Activated CD4-positive, alpha-beta T cell treated with anti-CD3 and anti-CD28 coated beads, Interleukin-10, Interleukin-2, amounts not matched to agents 100 ng/mL and 50 ng/mL, durations not matched to agents 16 hours and 8 hours (primary cell): ENCODE results near the gene FAM124A.

Experiments
- DNase-seq: peaks from one replicate; pipeline ENCODE4 v3.0.0-alpha.2; 2020

FAM124A gene

GRCh38 chr13:51221674-51222036, 543 bp upstream of the FAM124A start:
- DNase-seq: no peak

DNA sequence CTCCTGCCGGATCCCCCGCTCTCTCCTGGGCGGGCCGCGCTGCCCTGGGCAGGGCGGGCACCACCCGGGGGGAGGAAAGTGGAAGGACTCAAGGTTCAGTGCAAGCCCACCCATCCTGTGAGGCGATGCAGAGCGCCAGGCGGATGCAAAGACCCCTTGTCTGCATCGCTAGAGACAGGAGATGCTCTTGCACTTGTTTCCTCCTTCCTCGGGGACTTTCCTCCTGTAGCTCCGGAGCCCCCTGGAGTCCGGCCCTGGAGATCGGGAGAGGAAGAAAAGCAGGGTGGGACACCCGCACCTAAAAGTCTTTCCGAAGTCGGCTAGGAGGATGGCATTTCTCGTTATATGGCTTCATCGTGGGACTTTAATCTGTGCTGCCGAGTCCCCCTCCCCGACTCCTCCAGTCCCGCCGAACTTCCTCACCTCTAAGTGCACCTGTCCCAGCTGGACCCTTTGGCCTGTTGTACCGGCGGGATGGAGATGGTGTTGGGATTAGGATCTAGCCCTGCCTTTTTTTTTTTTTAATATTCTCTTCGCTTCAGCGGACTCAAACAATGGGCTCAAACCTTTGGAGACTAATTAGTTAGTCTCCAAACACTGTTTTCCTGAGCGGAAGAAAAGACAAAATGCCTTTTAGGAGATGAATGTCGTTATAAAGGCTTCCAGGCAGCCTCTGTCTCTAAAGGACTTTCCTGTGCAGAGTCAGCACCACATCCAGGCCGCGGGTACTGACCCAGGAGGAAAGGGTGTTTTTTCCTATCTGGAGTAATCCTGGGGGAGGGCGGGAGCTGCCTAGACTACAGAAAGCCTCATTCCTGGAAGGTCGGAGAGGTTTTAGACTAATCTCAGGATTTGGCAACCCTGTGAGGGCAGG, 725 bp downstream of the FAM124A start:
- DNase-seq: no peak

DNA sequence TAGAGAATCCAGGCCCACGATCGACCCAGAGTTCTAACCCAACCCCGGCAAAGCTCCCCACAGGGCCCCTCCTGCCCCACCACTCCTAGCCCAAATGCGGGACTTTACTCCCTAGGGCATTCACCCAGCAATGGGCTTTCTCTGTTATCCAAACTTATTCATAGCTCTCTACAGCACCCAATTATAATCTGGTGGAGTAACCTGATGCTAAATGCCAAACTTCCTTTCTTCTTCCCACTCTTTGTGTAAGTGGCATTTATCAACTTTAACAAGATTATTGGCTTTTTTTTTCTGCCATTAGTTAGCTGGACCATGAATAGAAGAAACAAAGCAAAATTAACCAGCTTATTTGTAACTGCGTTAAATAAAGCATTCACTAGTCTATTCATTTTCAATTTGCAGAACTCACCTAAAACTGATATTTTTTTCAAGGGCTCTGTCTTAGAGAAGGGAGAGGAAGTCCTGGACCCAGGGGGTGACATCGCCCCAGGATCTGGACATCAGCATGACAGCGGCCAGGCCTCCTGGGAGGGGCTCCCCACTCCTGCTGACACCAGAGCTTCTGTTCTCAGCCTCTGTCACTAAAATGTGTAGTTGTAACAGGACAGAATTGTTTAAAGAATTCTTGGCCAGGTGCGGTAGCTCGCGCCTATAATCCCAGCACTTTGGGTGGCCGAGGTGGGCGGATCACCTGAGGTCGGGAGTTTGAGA, 1.5 kb downstream of the FAM124A start:
- DNase-seq: no peak

DNA sequence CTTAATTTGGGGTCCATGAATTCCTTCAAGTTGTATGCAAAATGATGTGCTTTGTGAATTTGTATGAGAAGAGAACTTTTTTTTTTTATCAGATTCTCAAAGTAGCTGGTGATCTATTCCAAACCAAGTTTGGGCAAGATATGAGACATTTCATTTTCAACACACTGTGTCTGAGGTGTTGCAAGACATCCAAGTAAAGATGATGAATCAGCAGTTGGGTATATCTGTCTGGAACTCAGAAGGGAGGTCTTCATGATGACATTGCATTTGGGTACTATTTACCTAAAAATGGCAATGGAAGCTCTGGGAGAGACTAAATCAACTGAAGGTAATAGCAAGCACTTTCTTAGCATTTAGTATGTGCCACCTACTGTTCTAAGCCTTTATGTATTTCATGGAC, 2.8 kb downstream of the FAM124A start:
- no peak for DNase-seq

DNA sequence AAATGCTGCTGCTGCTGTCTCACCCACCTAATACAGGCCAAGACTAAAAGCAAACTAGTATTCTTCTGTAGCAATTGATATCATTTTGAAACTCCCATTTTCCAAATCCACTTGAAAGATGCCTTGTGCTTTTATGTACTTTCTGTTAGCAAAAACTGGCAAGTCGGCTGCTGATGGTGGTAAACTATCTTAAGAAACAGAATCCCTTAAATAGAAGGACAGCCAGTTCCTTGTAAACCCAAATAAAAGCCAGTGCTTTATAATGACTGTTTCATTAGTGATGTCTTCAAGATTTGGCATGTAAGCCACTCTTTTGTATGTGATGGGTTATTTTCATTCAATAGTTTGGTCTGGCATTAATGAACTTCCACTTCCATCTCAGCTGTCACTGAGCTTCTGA, 5.2 kb downstream of the FAM124A start:
- DNase-seq: no peak

GRCh38 chr13:51229101-51229719, 7.0 kb downstream of the FAM124A start:
- no peak for DNase-seq

- no peak for DNase-seq
These were observed 7.5 kb downstream of the FAM124A start for GRCh38 chr13:51229731-51230130.

GRCh38 chr13:51230477-51231105, 8.4 kb downstream of the FAM124A start:
- no peak for DNase-seq

DNA sequence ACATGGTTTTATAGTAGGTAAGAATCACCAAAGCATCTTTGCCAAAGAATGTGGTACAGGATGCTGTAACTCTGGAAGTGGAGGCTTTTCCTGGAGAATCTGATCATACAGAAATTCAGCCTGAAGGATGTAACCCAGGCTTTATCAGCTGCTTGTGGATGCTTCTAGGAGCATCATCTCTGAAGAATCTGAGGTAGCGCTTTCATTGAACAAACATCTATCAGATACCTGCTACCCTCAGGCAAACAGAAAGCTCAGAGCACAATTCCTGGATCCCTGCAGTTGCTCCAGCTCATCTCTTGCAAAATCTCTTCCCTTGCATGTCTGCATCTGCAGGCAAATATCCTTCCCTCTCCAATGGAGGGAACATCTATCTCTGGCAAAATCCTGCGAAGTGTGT, 9.3 kb downstream of the FAM124A start:
- no peak for DNase-seq

GRCh38 chr13:51232328-51232727, 10.1 kb downstream of the FAM124A start:
- DNase-seq: no peak

- no peak for DNase-seq
These were observed 11.1 kb downstream of the FAM124A start for GRCh38 chr13:51233117-51233826.

- no peak for DNase-seq
These were observed 12.5 kb downstream of the FAM124A start for GRCh38 chr13:51234676-51235075.

- DNase-seq: no peak
These were observed 13.0 kb downstream of the FAM124A start for GRCh38 chr13:51235186-51235585.

GRCh38 chr13:51235756-51236490, 13.7 kb downstream of the FAM124A start:
- no peak for DNase-seq

- DNase-seq: no peak
These were observed 14.2 kb downstream of the FAM124A start for GRCh38 chr13:51236491-51236792.

DNA sequence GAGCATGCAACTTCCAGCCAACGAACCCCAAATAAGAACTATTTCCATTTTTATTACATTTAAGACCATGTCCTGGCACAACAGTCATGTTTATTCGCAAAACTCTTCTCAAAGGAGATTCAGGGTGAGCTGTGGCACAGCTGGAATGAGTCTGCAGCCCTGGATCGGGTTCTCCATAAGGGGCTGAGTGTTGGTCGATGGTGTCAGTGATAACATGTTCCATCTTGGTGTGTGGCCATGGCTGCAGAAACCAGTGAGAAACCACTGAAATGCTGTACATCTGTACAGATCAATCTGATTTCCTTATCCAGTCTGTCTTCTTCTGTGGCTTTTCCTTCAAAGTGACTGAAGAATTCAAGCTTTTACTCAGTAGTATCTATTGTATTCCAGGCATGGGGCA, 15.2 kb downstream of the FAM124A start:
- DNase-seq: no peak

GRCh38 chr13:51237887-51238286, 15.7 kb downstream of the FAM124A start:
- DNase-seq: no peak

- no peak for DNase-seq
These were observed 18.0 kb downstream of the FAM124A start for GRCh38 chr13:51240178-51240577.

GRCh38 chr13:51240958-51241357, 18.8 kb downstream of the FAM124A start:
- DNase-seq: no peak

DNA sequence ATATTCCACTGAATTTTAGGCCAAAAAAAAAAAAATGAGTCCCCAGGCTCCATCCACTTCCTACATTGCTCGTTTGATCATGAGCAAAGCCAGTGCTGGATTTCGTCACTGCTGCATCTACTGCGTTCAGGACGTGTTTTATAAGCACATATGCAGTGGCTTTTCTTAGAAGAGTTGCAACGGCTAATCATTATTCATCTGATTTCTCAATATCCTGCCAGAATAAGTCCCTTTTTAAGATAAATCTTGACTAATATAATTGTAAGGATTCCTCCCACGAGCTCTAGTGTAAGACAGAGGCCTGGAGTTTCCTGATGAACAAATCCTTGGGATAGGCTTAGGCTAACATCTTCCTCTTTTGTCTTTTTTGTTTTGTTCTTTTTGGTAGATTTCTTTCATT, 19.5 kb downstream of the FAM124A start:
- no peak for DNase-seq

DNA sequence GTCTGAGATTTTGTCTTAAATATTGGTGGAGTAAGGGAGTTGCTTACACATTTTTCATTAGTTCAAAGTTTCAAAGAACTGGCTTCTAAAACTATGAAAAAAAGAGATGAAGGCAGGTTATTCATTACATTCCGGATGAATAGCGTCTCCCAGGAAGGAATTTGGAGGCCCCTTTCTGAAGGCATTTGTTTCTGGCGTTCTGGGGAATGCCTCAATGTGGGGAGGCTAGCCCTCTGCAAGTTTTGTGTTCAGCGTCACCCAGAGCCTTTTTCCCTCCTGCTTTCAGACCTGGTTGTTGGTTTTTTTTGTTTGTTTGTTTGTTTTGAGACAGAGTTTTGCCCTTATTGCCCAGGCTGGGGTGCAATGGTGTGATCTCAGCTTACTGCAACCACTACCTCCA, 21.0 kb downstream of the FAM124A start:
- no peak for DNase-seq

DNA sequence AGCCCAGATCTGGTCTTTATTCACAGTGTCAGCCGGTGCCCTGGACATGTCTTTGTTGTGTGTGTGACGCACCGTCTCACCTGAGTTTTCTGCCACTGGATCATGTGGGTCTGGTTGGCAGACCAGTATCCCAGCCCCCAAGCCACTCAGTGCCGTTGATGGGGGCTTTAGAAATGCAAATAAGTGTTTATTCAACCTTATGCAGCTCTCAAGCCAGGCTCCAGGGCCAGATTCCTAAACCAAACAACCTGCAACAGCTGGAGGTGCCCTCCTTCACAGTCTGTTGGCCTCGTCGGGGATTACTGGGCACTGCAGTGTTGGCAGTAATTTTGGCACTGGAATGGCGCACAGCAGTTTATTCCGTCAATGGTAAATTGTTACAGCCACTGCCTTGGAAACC, 21.6 kb downstream of the FAM124A start:
- DNase-seq: no peak
